Measurements from ENCODE around the gene ARPP21. TPM values are rescaled to one million over a fixed set of nuclear protein-coding genes. Genes with fewer than 3 reads are reported as not detected.
"Not testable (repeated sequence)": the region's sequence is repeated elsewhere in the genome, so short reads cannot be mapped to it uniquely, and the experiment has no call there.

ARPP21 gene
- total RNA-seq, 1 experiment from 2014 or later, result 0.41 TPM

DNA sequence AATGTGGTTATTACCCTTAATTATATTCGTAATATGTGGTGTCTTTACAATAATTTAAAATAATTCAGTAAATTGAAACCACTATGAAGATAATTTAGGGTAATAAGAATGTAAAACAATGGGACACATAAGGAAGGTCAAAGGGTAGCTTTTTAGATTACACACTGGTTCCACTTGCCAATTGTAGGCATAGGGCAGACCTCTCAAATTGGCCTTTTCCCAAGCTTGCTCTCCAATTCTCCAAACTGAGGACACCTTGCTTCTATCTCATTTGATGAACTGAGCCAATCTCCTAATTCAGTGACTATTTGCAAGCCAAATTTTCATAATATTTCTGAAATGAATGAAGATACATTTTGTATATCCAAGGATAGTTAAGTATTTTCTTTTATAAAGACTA, 151.4 kb downstream of the ARPP21 start:
- in situ Hi-C loops (cut with HindIII; ENCODE audit: low pct_unique_long_range_greater_than_20kb, low sequenced_read_pairs), result no loop called here
- DNase-seq (ENCODE audit: low read depth), result no peak

DNA sequence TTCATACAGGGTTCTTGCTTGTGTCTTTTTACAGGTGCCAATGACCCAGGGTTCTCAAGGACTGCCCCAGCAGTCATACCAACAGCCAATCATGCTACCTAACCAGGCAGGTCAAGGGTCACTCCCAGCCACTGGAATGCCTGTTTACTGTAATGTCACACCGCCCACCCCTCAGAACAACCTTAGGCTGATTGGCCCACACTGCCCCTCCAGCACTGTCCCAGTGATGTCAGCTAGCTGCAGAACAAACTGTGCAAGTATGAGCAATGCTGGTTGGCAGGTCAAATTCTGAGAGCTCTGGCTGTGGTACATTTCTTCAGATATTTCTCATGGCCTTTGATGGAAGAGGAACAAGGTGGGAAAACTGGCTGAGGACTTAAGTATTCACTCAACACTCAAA, 154.3 kb downstream of the ARPP21 start:
- DNase-seq (ENCODE audit: low read depth), result no peak
- in situ Hi-C loops (cut with HindIII; ENCODE audit: low pct_unique_long_range_greater_than_20kb, low sequenced_read_pairs), result no loop called here

DNA sequence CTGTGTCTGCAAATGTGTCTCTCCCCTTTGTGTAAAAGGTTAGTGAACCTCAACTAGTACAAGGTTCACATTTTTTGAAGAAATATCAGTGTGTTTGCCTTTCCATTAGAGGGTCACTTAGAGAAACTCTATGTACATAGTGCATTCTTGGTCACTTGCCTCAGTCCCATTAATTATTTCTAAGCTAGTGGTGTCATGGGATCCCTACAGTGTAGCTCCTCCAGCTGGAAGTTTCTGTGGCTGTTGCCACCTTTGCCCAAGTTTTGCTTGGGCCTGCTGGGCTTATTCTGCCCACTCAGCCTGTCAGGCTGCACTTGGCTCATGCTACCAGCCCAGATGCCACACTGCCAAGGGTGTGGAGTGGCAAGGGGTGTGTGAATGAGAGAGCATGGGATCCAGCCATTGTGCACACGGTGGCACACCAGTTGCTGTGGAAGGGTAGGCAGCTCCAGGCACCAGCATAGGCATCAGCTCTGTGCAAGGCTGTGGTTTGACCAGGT, 161.7 kb downstream of the ARPP21 start:
- DNase-seq (ENCODE audit: low read depth), result no peak
- in situ Hi-C loops (cut with HindIII; ENCODE audit: low pct_unique_long_range_greater_than_20kb, low sequenced_read_pairs), result no loop called here

DNA sequence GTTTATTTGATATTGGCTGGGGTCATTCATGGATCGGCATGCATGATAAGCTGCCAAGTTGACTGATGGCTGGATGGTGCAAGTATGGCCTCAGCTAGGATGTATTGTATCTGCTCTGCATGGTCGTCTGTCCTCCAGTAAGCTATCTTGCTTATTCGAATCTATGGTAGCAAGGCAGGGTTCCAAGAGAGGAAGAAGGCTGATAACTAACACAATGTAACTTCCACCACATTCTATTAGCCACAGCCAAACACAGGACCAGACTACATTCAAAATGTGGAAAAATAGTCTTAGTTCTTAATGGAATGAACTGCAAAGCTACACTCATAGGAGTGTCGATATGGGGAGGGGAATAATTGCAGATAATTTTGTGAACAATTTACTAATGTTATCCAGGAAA, 175.2 kb downstream of the ARPP21 start:
- in situ Hi-C loops (cut with HindIII; ENCODE audit: low pct_unique_long_range_greater_than_20kb, low sequenced_read_pairs), result no loop called here
- DNase-seq (ENCODE audit: low read depth), result no peak

DNA sequence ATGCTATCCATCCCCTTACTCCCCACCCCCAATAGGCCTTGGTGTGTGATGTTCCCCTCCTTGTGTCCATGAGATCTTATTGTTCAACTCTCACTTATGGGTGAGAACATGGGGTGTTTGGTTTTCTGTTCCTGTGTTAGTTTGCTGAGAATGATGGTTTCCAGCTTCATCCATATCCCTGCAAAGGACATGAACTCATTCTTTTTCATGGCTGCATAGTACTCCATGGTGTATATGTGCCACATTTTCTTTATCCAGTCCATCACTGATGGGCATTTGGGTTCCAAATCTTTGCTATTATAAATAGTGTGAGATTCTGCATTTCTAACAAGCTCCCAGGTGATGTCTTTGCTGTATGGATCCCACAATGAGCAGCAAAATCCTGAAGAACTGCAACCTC, 176.5 kb downstream of the ARPP21 start:
- DNase-seq (ENCODE audit: low read depth); in situ Hi-C loops (cut with HindIII; ENCODE audit: low pct_unique_long_range_greater_than_20kb, low sequenced_read_pairs): not testable (repeated sequence)

DNA sequence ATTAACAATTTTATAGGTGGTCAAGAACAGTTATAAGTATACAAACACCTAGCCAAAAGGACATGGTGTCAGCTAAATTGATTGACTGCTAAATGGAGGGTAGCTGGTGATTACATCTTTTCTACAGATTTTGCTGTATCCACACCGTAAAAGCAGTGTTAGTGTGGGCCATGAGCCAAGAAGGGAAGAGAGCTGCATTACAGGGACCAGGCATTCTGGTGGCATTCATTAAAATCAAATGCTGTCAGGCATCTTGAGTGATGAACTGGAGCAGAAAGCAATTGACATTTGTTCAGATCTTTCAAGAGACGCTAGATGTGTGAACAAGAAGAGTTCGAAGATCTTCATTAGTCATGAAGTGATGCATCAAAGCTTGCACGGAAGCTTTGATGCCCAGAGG, 177.9 kb downstream of the ARPP21 start:
- in situ Hi-C loops (cut with HindIII; ENCODE audit: low pct_unique_long_range_greater_than_20kb, low sequenced_read_pairs), result no loop called here
- DNase-seq (ENCODE audit: low read depth), result no peak

DNA sequence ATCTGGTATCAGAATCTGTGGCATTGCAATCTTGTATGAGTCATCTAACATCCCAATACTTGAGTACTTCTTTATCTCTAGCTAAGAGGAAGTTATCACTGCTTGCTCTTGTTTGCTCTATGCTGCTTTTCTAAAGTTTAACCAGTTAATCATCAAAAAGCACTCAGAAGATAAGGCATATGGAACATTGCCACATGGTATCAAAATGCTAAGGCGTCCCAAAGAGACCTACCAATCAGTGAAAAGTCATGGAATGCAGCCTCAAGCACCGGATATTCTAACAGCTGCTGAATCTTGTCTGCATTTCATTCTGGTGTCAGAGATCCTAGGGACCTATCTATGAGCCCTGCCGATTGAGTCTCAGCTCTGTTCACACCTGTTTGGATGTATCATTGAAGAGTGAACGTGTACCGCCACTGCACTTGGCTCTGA, 192.8 kb downstream of the ARPP21 start:
- no peak for DNase-seq (ENCODE audit: low read depth)
- in situ Hi-C loops (cut with HindIII; ENCODE audit: low pct_unique_long_range_greater_than_20kb, low sequenced_read_pairs), result no loop called here

Measured in Caki2 (cell line).